HS-27A (cell line): ENCODE results near the gene SLC37A4.
"Not testable (repeated sequence)": the region's sequence is repeated elsewhere in the genome, so short reads cannot be mapped to it uniquely, and the experiment has no call there.

Experiments
- DNase-seq: peaks from one replicate; pipeline ENCODE4 v3.0.0-alpha.2; 2012; ENCODE audit warnings: low read depth, missing footprints

The SLC37A4 gene

GRCh38 chr11:119041821-119042514, 11.3 kb upstream of the SLC37A4 start:
- no peak for DNase-seq

GRCh38 chr11:119039471-119039870, 8.8 kb upstream of the SLC37A4 start:
- DNase-seq = not testable (repeated sequence)

GRCh38 chr11:119038884-119039283, 8.2 kb upstream of the SLC37A4 start:
- DNase-seq = no peak

- DNase-seq = no peak
Observed at GRCh38 chr11:119034813-119035212, 4.1 kb upstream of the SLC37A4 start.

- DNase-seq = not testable (repeated sequence)
Observed at GRCh38 chr11:119033421-119033820, 2.7 kb upstream of the SLC37A4 start.

GRCh38 chr11:119031912-119032280, 1.2 kb upstream of the SLC37A4 start:
- no peak for DNase-seq

- no peak for DNase-seq
Observed at GRCh38 chr11:119030029-119030328, 698 bp downstream of the SLC37A4 start.

GRCh38 chr11:119029340-119030028, 1.2 kb downstream of the SLC37A4 start:
- DNase-seq = no peak

- DNase-seq = no peak
Observed at GRCh38 chr11:119029069-119029339, 1.7 kb downstream of the SLC37A4 start.

- no peak for DNase-seq
Observed at GRCh38 chr11:119028346-119029068, 2.2 kb downstream of the SLC37A4 start.

- DNase-seq = no peak
Observed at GRCh38 chr11:119027561-119028345, 2.9 kb downstream of the SLC37A4 start.

- no peak for DNase-seq
Observed at GRCh38 chr11:119026970-119027369, 3.7 kb downstream of the SLC37A4 start.

GRCh38 chr11:119025978-119026766, 4.5 kb downstream of the SLC37A4 start:
- DNase-seq = no peak

- DNase-seq = no peak
Observed at GRCh38 chr11:119025541-119025940, 5.1 kb downstream of the SLC37A4 start.

GRCh38 chr11:119025099-119025473, 5.6 kb downstream of the SLC37A4 start:
- DNase-seq = no peak

GRCh38 chr11:119024430-119025098, 6.1 kb downstream of the SLC37A4 start:
- no peak for DNase-seq

GRCh38 chr11:119023741-119024140, 6.9 kb downstream of the SLC37A4 start:
- DNase-seq = no peak

GRCh38 chr11:119021631-119022030, 9.0 kb downstream of the SLC37A4 start:
- DNase-seq = no peak

- DNase-seq = no peak
Observed at GRCh38 chr11:119019996-119020395, 10.7 kb downstream of the SLC37A4 start.

- DNase-seq = peak; percentile 78
Observed at GRCh38 chr11:119018074-119018938, 12.4 kb downstream of the SLC37A4 start, which contains the start of the genes RPS25 and TRAPPC4. RPS25 (minus strand) TSS chr11:119018343; CDS start chr11:119018284, 59 bp downstream. TRAPPC4 (plus strand) TSS chr11:119018766; CDS start chr11:119018796, 30 bp downstream.
